A549 (cell line): ENCODE data around the gene TMBIM1.

ENCODE experiments used
- BHLHE40 ChIP-seq: IDR thresholded peaks from 2 replicates; pipeline ENCODE4 v1.6.1; 2012; ENCODE audit warnings: low read depth, low read length, inconsistent platforms
- CHD2 ChIP-seq: fragments of 150-350 bp; IDR thresholded peaks from 2 replicates; pipeline ENCODE4 v1.6.1; 2014; ENCODE audit warnings: low read length; ENCODE audit not compliant: partially characterized antibody
- EP300 ChIP-seq, 2 experiments: fragments of >200 bp; sonication (Bioruptor Twin); formaldehyde crosslinking; IDR thresholded peaks; 2 replicates in 1 of 2; 3 replicates in 1 of 2; pipeline ENCODE4 v1.6.1; 2016 to 2017
- HOXA7 ChIP-seq: fragments of 250-450 bp; sonication (Bioruptor Pico); IDR thresholded peaks from 2 replicates; pipeline ENCODE4 v1.5.0; 2020; ENCODE audit warnings: mild to moderate bottlenecking, moderate library complexity
- POLR2A ChIP-seq: IDR thresholded peaks from 2 replicates; pipeline ENCODE4 v1.6.1; 2012; ENCODE audit warnings: mild to moderate bottlenecking, low read length
- RFX5 ChIP-seq: fragments of 450-650 bp; IDR thresholded peaks from 2 replicates; pipeline ENCODE4 v1.7.1; 2014; ENCODE audit warnings: antibody characterized with exemption, mild to moderate bottlenecking, moderate library complexity
- TP53 ChIP-seq: fragments of 250-450 bp; sonication (Bioruptor Pico); IDR thresholded peaks from 2 replicates; pipeline ENCODE4 v1.5.0; 2021; ENCODE audit warnings: mild to moderate bottlenecking, moderate library complexity
- ZC3H11A ChIP-seq: fragments of 450-650 bp; IDR thresholded peaks from 2 replicates; pipeline ENCODE4 v1.6.1; 2014; ENCODE audit warnings: antibody characterized with exemption, mild to moderate bottlenecking
- TF ChIP-seq, protein P1 (sequence below): fragments of >200 bp; sonication (Bioruptor Twin); formaldehyde crosslinking; IDR thresholded peaks from 3 replicates; pipeline ENCODE4 v1.5.1; 2016
- TF ChIP-seq, protein P2 (sequence below): IDR thresholded peaks from 2 replicates; pipeline ENCODE4 v1.6.1; 2012
- TF ChIP-seq, protein P3 (sequence below): IDR thresholded peaks from 2 replicates; pipeline ENCODE4 v1.6.1; 2012

DNA sequence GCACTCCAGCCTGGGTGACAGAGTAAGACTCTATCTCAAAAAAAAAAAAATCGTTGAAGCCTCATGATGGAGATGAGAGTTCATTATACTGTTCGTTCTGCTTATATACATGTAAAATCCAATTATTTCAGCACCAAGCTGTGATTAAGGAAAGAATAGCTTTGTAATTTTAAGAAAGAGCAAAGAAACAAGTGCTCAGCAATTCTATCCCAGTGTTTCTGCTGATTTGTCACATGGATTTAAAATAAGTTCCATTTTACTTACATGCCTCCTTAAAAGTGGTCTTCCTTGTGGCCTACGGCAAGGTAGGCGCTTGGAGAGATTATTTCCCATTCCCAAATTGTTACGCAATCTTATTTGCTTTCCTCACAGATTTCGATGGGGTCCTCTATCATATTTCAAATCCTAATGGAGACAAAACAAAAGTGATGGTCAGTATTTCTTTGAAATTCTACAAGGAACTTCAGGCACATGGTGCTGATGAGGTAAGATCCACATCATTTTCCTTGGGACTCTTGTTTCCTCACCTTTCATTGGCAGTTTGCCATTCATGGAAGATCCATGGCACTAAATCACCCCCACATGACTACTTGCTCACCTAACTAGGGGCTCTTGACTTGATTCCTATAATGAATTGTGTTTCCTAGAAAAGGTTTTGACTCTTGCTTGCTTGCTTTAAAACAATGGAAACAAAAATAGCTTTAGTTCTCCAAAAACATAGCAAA lies 63.8 kb downstream of the TMBIM1 start:
- TF ChIP-seq CHD2 (no peak), TP53 (no peak), ZC3H11A (no peak), POLR2A (no peak), HOXA7 (CRISPR knock-in tag) (no peak), EP300 (IDR thresholded peaks at IDR 0.05) (no peak), RFX5 (no peak), BHLHE40 (no peak)
- TF ChIP-seq, protein P1, sequence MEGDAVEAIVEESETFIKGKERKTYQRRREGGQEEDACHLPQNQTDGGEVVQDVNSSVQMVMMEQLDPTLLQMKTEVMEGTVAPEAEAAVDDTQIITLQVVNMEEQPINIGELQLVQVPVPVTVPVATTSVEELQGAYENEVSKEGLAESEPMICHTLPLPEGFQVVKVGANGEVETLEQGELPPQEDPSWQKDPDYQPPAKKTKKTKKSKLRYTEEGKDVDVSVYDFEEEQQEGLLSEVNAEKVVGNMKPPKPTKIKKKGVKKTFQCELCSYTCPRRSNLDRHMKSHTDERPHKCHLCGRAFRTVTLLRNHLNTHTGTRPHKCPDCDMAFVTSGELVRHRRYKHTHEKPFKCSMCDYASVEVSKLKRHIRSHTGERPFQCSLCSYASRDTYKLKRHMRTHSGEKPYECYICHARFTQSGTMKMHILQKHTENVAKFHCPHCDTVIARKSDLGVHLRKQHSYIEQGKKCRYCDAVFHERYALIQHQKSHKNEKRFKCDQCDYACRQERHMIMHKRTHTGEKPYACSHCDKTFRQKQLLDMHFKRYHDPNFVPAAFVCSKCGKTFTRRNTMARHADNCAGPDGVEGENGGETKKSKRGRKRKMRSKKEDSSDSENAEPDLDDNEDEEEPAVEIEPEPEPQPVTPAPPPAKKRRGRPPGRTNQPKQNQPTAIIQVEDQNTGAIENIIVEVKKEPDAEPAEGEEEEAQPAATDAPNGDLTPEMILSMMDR, result no peak
- TF ChIP-seq, protein P2, sequence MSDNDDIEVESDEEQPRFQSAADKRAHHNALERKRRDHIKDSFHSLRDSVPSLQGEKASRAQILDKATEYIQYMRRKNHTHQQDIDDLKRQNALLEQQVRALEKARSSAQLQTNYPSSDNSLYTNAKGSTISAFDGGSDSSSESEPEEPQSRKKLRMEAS, result no peak
- TF ChIP-seq, protein P3, sequence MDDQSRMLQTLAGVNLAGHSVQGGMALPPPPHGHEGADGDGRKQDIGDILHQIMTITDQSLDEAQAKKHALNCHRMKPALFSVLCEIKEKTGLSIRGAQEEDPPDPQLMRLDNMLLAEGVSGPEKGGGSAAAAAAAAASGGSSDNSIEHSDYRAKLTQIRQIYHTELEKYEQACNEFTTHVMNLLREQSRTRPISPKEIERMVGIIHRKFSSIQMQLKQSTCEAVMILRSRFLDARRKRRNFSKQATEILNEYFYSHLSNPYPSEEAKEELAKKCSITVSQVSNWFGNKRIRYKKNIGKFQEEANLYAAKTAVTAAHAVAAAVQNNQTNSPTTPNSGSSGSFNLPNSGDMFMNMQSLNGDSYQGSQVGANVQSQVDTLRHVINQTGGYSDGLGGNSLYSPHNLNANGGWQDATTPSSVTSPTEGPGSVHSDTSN, result no peak
